Lower leg skin (tissue), 3 donors: ENCODE data around the gene IL32.

ENCODE experiments used
- POLR2A ChIP-seq, 2 donors: fragments of 450-650 bp; IDR thresholded peaks; one replicate each; pipeline ENCODE4 v1.6.1; 2016 to 2017; ENCODE audit warnings: antibody characterized with exemption in 2 of 2, mild to moderate bottlenecking in 1 of 2, moderate library complexity in 1 of 2
- TF ChIP-seq, protein P1 (sequence below), 3 donors: fragments of 450-650 bp; IDR thresholded peaks; one replicate each; pipeline ENCODE4 v1.5.1; 2016; ENCODE audit warnings: antibody characterized with exemption in 3 of 3, mild to moderate bottlenecking in 3 of 3, moderate library complexity in 2 of 3

DNA sequence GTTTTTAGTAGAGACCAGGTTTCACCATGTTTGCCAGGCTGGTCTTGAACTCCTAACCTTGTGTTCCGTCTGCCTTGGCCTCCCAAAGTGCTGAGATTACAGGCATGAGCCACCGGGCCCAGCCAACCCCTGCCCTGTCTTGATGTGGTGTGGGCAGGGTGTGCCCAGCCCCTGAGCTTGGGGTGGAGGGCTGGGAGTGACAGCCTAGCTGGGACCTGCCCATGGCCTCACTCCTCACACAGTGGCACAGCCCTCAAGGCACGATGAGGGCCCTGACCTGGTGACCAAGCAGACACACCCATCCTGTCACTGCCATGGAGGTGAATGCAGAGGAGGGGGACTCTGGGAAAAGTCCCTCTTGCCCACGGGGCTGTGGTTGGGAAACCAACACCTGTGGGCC is 3.0 kb downstream of the IL32 start:
- TF ChIP-seq POLR2A (IDR thresholded peaks at IDR 0.05), result no peak
- TF ChIP-seq, protein P1, sequence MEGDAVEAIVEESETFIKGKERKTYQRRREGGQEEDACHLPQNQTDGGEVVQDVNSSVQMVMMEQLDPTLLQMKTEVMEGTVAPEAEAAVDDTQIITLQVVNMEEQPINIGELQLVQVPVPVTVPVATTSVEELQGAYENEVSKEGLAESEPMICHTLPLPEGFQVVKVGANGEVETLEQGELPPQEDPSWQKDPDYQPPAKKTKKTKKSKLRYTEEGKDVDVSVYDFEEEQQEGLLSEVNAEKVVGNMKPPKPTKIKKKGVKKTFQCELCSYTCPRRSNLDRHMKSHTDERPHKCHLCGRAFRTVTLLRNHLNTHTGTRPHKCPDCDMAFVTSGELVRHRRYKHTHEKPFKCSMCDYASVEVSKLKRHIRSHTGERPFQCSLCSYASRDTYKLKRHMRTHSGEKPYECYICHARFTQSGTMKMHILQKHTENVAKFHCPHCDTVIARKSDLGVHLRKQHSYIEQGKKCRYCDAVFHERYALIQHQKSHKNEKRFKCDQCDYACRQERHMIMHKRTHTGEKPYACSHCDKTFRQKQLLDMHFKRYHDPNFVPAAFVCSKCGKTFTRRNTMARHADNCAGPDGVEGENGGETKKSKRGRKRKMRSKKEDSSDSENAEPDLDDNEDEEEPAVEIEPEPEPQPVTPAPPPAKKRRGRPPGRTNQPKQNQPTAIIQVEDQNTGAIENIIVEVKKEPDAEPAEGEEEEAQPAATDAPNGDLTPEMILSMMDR (IDR thresholded peaks at IDR 0.05), result no peak
